Neural crest cell (in vitro differentiated cells): Measurements from ENCODE around the gene WDR7. TPM values are rescaled to one million over a fixed set of nuclear protein-coding genes. Genes with fewer than 3 reads are reported as not detected.

ENCODE experiments used
- DNase-seq: peaks from one replicate; pipeline ENCODE4 v3.0.0; 2021; ENCODE audit warnings: low read depth, mixed read lengths, low spot score
- H3K27ac Mint-ChIP-seq: one replicate; pipeline ENCODE4 v1.8.0; 2021; ENCODE audit warnings: mild to moderate bottlenecking, mixed read lengths; ENCODE audit not compliant: unreplicated experiment
- H3K27me3 Mint-ChIP-seq: 2 replicates; pipeline ENCODE4 v1.8.0; 2021; ENCODE audit warnings: low read depth, mild to moderate bottlenecking, mixed read lengths
- H3K36me3 Mint-ChIP-seq: 2 replicates; pipeline ENCODE4 v1.8.0; 2021; ENCODE audit warnings: low read depth, mild to moderate bottlenecking, mixed read lengths
- H3K4me1 Mint-ChIP-seq: 2 replicates; pipeline ENCODE4 v1.8.0; 2021; ENCODE audit warnings: mixed read lengths
- H3K4me3 Mint-ChIP-seq: one replicate; pipeline ENCODE4 v1.8.0; 2021; ENCODE audit warnings: mild to moderate bottlenecking, mixed read lengths
- H3K9me3 Mint-ChIP-seq: 2 replicates; pipeline ENCODE4 v1.8.0; 2021; ENCODE audit warnings: mixed read lengths
- CTCF ChIP-seq: fragments of 200-600 bp; sonication (generic); conservative IDR thresholded peaks from 2 replicates; pipeline ENCODE4 v1.5.0; 2021; ENCODE audit warnings: antibody characterized with exemption, mild to moderate bottlenecking
- total RNA-seq: library from RNA; stranded (reverse); gene quantifications from 2 replicates; pipeline ENCODE4 v1.2.1, GENCODE V29; 2021

The WDR7 gene
- total RNA-seq, 1 donor from 2014 or later: 17.3 TPM

- Mint-ChIP-seq H3K4me3 (no peak overlapping the region), H3K9me3 (no peaks in the 10 kb centered on the region), H3K27ac (no peak overlapping the region), H3K27me3 (no peaks in the 10 kb centered on the region), H3K4me1 (peaks cover under 1% of the 10 kb centered on the region), H3K36me3 (no peaks in the 10 kb centered on the region)
- no peak for TF ChIP-seq CTCF
- no peak for DNase-seq
Observed at GRCh38 chr18:57009844-57010243, 358.7 kb downstream of the WDR7 start.

GRCh38 chr18:57014772-57015413, 363.7 kb downstream of the WDR7 start:
- no peak for TF ChIP-seq CTCF
- no peak for DNase-seq
- Mint-ChIP-seq H3K27me3 (no peaks in the 10 kb centered on the region), H3K36me3 (no peaks in the 10 kb centered on the region), H3K9me3 (no peaks in the 10 kb centered on the region), H3K27ac (peak overlapping the region; percentile 61), H3K4me1 (peaks cover 27% of the 10 kb centered on the region), H3K4me3 (no peak overlapping the region)

GRCh38 chr18:57015451-57015850, 364.3 kb downstream of the WDR7 start:
- no peak for TF ChIP-seq CTCF
- H3K9me3 Mint-ChIP-seq: no peaks in the 10 kb centered on the region
- H3K36me3 Mint-ChIP-seq: no peaks in the 10 kb centered on the region
- H3K4me1 Mint-ChIP-seq: peaks cover 27% of the 10 kb centered on the region
- no peak overlapping the region for H3K27ac Mint-ChIP-seq
- DNase-seq: no peak
- H3K27me3 Mint-ChIP-seq: no peaks in the 10 kb centered on the region
- H3K4me3 Mint-ChIP-seq: no peak overlapping the region

- TF ChIP-seq CTCF: no peak
- Mint-ChIP-seq H3K27me3 (no peaks in the 10 kb centered on the region), H3K4me1 (peaks cover 27% of the 10 kb centered on the region), H3K36me3 (peaks cover 4% of the 10 kb centered on the region), H3K9me3 (no peaks in the 10 kb centered on the region), H3K4me3 (no peak overlapping the region), H3K27ac (no peak overlapping the region)
- no peak for DNase-seq
Observed at GRCh38 chr18:57018845-57019244, 367.7 kb downstream of the WDR7 start.

- TF ChIP-seq CTCF: no peak
- no peaks in the 10 kb centered on the region for H3K9me3 Mint-ChIP-seq
- peaks cover 4% of the 10 kb centered on the region for H3K36me3 Mint-ChIP-seq
- H3K4me1 Mint-ChIP-seq: peaks cover under 1% of the 10 kb centered on the region
- no peak for DNase-seq
- H3K27ac Mint-ChIP-seq: no peak overlapping the region
- no peak overlapping the region for H3K4me3 Mint-ChIP-seq
- no peaks in the 10 kb centered on the region for H3K27me3 Mint-ChIP-seq
Observed at GRCh38 chr18:57022716-57023115, 371.6 kb downstream of the WDR7 start.
